GM18526 (cell line): ENCODE results near the gene EMID1.

ENCODE experiments used
- POLR2A ChIP-seq: IDR thresholded peaks from 3 replicates; pipeline ENCODE4 v1.6.1; 2011; ENCODE audit not compliant: insufficient read length; ENCODE audit errors: extremely low read depth

The EMID1 gene

GRCh38 chr22:29202212-29203192, 3.2 kb upstream of the EMID1 start:
- no peak for TF ChIP-seq POLR2A

GRCh38 chr22:29203488-29204454, 1.9 kb upstream of the EMID1 start:
- no peak for TF ChIP-seq POLR2A

- no peak for TF ChIP-seq POLR2A
Observed at GRCh38 chr22:29204455-29205183, 1.1 kb upstream of the EMID1 start.

GRCh38 chr22:29205252-29205593, 473 bp upstream of the EMID1 start:
- TF ChIP-seq POLR2A: no peak

GRCh38 chr22:29206372-29207242, 911 bp downstream of the EMID1 start:
- no peak for TF ChIP-seq POLR2A

- no peak for TF ChIP-seq POLR2A
Observed at GRCh38 chr22:29207243-29207550, 1.5 kb downstream of the EMID1 start.

- no peak for TF ChIP-seq POLR2A
Observed at GRCh38 chr22:29207562-29208501, 2.1 kb downstream of the EMID1 start.

GRCh38 chr22:29208502-29208862, 2.8 kb downstream of the EMID1 start:
- no peak for TF ChIP-seq POLR2A

GRCh38 chr22:29208879-29209623, 3.4 kb downstream of the EMID1 start:
- TF ChIP-seq POLR2A: peak; percentile 4

GRCh38 chr22:29209624-29209929, 3.9 kb downstream of the EMID1 start:
- TF ChIP-seq POLR2A: no peak

GRCh38 chr22:29211066-29211465, 5.4 kb downstream of the EMID1 start:
- TF ChIP-seq POLR2A: no peak

- TF ChIP-seq POLR2A: no peak
Observed at GRCh38 chr22:29211466-29211865, 5.8 kb downstream of the EMID1 start.

GRCh38 chr22:29212743-29213142, 7.0 kb downstream of the EMID1 start:
- TF ChIP-seq POLR2A: no peak

GRCh38 chr22:29213493-29213892, 7.8 kb downstream of the EMID1 start:
- TF ChIP-seq POLR2A: no peak
